DMS114 treated with DMSO at 0.1 percent for 48 hours (cell line): ENCODE data around the gene HHAT.
A peak's percentile ranks its signal among the peaks of the same experiment; 100 is the strongest.

Experiments used
- DNase-seq: peaks from one replicate; lab custom pipeline; 2025; ENCODE audit not compliant: unreplicated experiment; lab: John Stamatoyannopoulos, UW

Gene HHAT

DNA sequence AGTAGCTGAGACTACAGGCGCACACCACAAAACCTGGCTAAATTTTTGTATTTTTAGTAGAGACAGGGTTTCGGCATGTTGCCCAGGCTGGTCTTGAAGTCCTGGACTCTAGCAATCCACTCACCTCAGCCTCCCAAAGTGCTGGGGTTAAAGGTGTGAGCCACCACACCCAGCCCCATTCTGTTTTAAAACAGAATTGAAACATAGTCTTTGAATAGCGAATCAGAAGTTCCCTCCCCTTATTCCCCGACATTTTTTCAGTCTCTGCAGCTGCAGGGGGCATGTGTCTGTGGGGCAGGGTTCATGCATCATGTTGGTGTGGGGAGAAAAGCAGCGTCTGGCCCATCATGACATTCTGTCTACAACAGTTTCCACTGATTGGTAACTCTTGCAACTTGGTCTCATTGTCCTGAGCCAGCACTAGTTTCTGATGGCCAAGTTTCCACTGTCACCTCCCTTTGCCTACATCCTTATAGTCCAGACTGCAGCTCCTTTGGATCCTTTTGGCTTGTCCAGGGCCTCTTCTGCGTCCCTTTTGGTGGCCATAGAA lies 15.6 kb upstream of the HHAT start:
- no peak for DNase-seq

DNA sequence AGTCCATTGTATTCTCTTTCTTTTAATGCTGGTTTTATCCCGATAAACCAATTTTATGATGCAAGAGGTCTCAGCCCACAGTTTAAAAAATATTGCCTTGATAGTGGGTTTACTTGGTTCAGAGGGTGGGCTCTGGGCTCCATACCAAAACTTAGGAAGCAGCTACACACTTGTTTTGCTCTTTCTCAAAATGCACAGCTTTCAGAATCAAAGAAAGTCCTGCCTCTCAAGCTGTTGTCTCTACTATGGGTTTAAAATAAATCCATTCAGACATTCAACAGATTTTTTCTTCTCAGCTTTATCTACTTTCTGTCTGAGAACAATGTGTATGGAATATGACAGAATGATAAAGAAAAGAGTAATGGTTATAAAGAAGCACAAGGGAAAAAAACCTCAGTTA lies 14.8 kb upstream of the HHAT start:
- DNase-seq = no peak

DNA sequence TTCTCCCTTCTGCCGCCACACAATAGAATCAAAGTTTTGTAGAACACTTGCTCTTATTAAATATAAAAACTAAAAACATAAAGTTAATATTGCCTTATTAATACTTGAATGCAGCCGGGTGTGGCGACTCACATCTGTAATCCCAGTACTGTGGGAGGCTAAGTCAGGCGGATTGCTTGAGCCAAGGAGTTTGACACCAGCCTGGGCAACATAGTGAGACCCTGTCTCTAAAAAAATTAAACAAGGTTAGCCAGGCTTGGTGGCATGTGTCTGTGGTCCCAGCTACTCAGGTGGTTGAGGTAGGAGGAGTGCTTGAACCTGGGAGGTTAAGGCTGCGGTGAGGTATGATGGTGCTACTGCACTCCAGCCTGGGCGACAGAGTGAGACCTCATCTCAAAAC lies 13.2 kb upstream of the HHAT start:
- no peak for DNase-seq

DNA sequence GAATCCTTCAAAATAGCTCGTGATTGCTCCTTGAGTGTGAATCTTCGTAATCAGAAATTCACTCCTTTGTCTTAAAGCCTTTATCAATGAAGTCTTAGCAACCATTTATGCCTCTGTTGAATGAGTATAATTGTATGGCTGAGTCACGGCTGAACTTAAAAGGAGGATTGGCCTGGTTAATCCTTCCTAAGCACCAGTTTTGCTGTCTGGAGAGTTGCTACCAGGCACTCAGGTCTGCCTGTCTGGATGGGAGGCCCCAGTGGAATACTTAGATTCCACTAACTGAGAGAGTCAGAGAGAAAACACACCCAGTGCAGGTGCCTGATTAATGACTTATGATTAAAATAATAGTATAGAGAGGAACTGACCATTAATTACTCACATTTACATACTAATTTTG lies 7.6 kb upstream of the HHAT start:
- DNase-seq = no peak

DNA sequence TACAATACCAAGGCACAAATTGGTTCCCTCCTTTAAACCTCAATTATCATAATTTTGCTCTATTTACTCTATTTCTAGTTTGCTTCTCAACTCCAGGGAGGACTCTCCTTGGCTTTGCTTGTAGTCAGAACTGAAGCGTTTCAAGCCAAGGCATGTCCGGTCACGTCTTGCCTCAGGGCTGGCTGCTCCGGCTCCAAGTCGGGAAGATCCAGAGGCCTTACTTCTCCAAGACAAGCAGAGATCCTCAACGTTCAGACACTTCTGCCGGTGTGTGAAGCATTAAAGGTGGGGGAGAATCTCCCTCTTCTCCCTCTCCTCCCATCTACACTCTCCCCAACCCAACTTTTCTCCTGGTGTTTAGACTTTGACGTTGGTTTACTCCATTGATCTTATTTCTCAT lies 7.2 kb upstream of the HHAT start:
- no peak for DNase-seq

DNA sequence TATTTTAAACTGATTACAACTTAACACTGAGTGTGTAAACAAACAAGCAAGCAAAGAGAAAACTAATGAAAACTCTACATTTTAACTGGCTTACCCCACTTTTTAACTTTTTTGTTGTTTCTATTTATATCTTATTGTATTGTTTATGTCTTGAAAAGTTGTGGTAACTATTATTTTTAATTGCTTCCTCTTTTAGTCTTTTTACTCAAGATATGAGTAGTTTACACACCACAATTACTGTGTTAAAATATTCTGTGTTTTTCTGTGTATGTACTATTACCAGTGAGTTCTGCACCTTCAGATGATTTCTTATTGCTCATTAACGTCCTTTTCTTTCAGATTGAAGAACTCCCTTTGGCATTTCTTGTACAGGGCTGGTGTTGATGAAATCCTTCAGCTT lies 4.7 kb upstream of the HHAT start:
- DNase-seq = no peak

DNA sequence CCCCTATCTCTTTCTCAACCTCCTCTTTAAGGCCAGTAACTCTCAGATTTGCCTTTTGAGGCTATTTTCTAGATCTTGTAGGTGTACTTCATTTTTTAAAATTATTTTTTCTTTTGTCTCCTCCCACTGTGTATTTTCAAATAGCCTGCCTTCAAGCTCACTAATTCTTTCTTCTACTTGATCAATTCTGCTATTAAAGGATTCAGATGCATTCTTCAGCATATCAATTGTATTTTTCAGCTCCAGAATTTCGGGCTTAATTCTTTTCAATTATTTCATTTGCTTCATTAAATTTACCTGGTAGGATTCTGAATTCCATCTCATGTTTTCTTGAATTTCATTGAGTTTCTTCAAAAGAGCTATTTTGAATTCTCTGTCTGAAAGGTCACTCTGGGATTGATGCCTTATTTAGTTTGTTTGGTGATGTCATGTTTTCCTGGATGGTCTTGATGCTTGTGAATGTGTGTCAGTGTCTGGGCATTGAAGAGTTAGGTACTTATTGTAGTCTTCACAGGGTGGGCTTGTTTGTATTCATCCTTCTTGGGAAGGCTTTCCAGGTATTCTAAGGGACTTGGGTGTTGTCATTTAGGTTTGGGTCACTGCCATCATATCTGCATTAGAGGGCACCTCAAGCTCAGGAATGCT lies 3.6 kb upstream of the HHAT start:
- no peak for DNase-seq

DNA sequence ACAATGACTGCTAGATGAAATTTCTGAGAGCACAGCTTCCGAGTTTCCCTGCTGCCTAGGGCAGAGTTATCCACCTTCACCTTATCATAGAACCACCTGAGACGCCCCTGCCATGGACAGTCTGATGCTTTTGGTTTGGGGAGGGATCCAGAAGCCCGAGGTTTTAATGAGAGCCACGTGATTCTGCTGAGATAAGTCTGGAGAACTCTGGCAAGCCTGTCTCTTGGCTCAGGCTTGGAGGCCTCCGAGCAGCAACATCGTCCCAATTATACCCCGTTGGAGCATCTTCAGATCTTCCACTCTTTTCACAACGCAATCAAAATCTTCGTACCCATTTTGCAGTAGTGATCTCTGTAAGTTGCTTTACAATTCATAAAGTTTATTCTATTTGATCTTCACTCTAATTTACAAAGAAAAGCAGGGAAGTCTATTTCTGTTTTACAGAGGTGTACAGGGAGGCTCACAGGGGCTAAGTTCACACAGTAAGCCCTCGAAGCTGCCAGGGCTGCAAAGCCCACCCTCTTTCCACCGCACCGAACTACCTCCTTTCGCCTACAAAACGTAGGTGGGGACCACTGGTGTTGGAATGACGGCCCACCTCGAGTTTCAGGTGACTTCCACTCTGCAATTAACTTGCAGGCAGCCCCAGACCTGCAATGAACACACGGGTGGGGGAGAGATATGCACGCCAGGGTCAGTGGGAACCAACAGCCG lies 513 bp upstream of the HHAT start:
- DNase-seq = peak; percentile 30

DNA sequence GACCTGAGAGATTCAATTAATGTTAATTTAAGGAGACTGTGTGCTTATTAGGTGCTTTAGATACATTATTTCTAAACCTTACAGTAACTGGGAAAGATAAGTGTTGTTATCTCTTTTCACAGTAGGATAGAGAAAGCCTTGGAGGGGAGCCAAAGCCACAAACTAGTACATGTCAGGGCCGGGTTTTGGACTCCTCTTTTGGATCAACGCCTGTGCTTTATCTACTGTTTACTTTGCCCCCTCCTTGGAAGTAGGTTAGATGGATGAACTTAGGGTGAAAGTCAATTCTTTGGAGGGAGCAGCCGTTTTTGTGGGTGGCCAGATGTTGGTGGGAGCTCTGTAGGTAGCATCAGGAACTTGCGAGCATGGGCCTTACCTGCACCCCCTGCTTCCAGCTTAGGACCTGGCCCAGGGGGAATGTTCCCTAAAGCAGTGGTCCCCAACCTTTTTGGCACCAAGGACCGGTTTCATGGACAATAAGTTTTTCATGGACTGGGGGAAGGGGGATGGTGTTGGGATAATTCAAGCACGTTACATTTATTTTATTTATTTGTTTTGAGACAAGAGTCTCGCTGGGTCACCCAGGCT lies 1.7 kb downstream of the HHAT start:
- no peak for DNase-seq

DNA sequence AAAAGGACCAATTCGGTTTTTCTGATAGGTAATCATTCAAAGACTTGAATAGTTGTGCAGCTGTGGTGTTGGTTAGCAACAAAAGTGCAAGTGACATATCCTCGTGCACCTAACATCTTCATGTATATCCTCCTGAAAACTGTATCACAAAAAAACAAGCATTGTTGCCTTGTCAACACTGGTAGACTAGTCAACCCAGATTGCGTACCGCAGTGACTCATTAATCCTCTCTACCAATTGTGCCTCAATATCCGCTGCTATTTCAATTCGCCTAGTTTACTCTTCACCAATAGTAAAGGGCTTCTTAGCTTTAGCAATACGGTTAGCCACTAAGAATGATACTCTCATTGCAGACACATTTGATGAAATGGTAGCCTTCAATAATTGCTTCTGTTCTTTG lies 3.5 kb downstream of the HHAT start:
- no peak for DNase-seq

DNA sequence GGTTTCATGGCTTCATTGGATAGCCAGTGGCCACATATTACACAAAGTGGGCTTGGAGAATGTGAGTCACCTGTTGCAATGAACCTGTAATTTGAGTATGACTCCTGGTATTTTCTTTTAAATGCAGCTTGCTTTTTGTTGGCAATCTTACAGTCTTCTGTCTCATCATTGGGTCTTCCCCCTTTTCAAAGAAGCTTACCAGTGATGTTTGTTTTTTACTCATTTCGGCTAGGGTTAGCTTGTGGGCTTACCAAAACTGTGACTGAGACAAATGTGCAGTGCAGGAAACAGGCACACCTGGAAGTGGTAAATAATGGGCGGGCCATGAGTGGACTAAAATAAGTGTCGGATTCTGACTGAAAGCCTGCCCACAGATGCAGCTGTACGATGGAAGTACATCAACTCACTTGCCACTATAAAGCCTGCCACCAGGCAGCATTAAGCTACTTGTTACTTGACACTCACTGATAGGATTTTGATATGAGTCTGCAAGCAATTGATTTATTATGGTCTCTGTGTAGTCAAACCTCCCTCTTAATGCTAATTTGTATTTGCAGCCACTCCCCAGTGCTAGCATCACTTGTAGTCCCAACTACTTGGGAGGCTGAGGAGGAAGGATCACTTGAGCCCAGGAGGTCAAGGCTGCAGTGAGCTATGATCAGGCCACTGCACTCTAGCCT lies 4.2 kb downstream of the HHAT start:
- DNase-seq = no peak

DNA sequence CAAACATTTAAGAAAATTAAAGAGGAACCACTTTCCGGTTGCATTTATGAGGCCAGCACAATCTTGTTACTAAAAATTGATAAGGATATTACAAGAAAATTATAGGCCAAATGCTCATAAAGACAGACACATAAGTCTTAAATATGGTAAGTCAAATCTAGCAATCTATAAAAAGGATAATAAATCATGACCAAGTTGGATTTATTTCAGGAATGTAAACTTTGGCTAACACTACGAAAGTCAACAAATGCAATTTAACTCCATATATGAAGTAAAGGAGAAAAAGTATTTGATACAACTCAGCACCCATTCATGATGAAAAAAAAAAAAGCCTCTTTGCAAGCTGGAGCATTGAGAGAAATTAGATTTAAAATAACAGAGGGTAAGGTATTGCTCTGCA lies 6.3 kb downstream of the HHAT start:
- no peak for DNase-seq

DNA sequence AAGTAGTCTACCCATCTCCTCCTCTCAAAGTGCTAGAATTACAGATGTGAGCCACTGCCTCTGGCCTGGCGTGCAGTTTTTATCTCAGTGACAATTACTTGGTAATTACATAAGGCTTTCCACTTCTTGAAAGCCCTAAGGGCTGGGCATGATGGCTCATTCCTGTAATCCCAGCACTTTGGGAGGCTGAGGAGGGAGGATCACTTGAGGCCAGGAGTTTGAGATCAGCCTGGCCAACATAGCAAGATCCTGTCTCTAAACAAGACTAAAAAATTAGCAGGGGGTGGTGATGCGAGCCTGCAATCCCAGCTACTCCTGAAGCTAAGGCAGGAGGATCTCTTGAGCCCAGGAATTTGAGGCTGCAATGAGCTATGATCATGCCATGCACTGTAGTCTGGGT lies 7.7 kb downstream of the HHAT start:
- no peak for DNase-seq

DNA sequence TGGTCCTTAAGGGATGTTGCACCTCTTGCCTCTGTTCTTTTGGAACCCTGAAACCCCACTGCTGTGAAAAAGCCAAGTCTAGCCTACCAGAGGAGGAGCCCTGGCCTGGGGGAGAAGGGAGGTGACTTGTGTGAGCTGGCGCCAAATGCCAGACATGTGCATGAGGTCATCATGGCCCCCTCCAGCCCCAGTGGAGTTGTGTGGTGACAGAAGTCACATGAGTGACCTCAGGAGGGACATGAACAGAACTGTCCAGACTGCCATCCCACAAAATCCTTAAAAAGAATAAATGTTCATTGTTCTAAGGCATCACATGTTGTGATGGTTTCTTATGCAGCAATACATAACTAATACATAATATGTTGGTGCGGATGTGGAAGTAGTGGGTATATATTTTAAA lies 10.8 kb downstream of the HHAT start:
- DNase-seq = no peak

DNA sequence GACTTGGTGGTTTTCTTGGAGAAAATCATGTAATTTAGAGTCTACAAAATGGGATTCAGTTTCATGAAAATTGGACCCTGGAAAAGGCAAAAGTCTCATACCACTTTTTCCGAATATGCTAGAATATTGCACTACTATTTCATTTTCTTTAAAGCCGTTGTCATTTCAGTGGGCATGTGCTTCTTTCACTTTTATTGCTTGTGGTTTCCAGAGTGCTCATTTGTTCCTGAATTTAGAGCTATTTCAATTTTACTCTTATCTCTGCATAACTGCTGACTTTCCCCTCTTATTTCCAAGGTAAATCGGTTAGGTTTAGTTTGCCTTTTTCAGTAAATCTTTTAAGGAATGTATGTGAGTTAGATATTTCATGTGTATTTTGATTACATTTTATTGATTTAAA lies 11.6 kb downstream of the HHAT start:
- no peak for DNase-seq

DNA sequence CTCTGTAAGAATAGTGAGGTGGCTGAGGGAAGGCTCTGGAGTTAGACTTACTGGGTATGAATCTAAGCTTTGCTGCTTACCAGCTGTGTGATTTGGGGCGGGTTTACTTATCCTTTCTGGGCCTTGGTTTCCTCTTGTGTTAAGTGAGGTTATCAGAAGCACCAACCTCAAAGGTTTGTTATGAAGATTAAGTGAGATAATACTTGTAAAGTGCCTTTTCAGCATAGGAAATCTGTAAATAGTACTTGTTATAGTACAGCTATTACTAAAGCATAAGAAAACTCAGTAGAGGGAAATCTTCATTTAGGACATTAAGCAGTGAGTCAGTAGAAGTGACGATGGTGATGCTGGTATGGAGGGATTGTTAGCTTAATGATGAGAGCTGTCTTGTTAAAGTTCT lies 12.1 kb downstream of the HHAT start:
- DNase-seq = no peak

DNA sequence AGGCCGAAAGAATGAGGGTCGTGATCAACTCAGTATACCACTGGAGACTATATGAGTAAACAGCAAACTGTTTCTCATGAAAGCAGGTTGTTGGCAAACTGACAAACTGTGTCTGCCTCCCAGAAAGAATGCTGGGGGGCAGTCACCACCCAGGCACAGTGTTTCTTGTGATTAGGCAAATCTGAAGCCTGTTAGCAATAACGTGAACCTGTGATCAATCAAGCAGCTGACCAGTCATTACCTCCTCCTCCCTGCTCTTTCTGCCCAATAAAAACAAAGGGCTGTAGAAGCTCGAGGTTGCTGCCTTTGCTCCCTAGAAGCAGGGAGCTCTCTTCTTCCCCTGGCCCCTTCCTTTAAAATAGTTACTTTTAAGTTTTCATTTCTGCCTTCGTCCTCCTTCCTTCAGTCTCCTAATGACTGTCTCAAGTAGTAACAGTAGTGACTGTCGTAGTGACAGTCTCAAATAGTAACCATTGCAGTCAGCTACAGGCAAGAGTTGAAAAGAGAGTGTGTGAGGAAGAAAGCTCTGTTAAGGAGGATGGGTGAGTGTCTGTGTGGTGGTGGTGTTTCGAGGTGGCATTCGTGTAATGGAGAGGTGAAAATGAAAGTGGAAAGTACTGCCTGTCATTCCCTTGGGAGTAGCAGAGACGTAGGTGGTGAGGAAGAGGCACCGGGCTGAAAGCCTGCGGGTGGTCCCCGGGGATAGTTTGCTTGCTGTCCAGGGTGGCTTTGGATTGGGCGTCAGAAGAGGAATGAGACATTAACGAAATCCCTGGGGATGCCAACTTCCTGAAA lies 14.5 kb downstream of the HHAT start:
- no peak for DNase-seq

DNA sequence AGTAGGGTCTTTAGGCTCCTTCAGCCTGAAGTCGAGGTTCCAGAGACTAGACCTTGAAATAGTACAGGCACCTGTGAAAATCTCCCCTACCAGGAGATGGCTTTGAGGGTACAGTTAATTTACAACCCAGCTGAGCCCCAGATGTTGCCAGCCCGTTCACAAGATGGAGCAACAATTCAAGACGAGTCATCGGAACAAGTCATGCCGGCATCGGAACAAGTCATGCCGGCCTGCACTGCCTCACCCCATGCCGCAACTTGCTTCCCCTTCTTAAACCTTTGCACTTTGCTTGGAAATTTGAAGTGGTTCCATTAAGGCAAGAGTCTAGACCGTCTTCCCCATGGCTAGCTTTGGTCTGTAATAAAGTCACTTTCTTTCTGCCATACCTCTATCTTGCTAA lies 16.0 kb downstream of the HHAT start:
- DNase-seq = no peak

DNA sequence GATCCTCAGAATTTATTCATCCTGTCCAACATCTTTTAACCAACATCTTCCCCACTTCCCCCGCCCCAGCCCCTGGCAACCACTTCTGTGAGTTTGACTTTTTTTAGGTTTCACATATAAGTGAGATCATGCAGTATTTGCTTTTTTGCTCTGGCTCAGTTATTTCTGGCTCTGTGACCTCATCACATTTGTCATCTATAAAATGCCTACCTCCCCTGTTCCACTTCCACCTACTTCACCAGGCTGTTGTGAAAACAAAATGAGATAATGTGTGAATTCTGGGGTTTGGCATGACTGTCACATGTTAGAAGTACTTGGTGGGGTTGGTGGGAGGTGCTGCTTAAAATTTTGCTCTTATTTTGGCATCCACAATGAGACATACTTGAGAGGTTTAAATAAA lies 18.4 kb downstream of the HHAT start:
- no peak for DNase-seq

DNA sequence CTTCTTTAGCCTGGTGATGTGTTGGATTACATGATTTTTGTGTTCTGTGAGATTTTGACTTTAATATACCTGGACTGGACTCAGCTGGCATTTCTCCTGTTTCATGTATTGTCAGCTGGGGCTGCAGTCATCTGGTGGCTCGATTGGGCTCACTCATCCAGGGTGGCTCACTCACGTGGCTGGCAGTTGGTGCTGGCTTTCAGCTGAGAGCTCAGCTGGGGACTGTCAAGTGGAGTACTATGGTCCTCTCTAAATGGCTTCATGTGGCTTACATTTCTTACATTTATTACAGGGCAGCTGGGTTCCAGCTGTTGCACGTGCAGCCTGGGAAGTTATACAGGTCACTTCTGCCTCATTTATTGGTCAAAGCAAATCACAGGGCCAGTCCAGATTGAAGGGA lies 22.8 kb downstream of the HHAT start:
- DNase-seq = no peak

DNA sequence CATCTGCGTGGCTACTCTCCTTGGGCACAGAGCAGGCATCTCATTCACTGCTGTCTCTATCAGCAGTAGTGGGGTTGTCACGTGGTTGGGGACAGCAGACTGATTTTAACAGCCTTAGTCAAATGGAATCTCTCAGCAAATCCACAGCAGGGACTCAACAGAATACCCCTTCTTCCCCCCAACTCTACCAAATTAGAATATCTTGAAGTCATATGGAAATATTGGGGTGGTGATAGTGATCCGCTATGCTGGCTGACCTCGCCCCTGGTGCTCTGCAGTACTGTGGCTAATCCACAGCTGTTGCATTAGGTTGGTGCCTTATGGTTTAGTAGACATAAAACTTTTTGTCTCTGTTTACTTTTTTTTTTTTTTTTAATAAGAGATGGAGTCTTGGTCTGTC lies 23.9 kb downstream of the HHAT start:
- no peak for DNase-seq
